HG02610 (cell line): ENCODE results near the gene SLC37A1.

Experiments used
- ATAC-seq: cut with Tn5 transposase; IDR thresholded peaks from one replicate; pipeline ENCODE4 v1.9.1; 2021; ENCODE audit warnings: mild to moderate bottlenecking, moderate library complexity; ENCODE audit not compliant: unreplicated experiment

SLC37A1 gene

DNA sequence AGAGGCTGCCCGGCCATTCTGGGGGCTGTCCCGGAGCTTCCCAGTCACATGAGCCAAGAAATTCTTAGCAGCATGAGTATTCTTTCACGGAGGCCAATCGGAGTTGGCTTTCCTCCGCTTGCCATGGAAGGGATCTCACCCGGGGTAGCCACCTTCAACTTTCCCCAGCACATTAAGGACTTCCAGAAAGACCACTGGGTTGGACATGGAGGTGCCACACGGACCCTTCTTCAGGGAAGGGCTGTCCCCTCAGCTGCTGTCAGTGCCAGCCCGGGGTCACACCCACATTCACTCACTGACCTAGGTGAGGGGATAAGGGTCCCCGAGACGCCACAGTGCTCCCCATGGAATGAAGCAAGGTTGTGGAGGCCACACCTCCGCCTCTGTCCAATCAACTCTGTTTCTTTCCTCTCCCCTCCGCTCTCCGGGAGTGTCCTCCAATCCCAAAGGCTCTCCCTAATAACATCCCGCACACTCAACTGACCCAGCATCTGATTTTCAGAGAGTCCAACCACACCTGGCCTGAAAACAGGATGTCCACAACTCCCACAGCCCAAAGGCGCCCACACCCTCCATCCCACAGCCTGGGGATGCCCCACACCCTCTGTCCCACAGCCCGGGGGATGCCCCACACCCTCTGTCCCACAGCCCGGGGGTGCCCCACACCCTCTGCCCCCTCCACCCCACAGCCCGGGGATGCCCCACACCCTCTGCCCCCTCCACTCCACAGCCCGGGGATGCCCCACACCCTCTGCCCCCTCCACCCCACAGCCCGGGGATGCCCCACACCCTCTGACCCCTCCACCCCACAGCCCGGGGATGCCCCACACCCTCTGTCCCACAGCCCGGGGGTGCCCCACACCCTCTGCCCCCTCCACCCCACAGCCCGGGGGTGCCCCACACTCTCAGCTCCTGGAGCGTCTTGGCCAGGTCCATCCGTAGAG is 37.0 kb upstream of the SLC37A1 start:
- no peak for ATAC-seq

GRCh38 chr21:42478504-42478903 is 35.1 kb upstream of the SLC37A1 start:
- peak; percentile 33 for ATAC-seq

GRCh38 chr21:42479582-42479981 is 34.1 kb upstream of the SLC37A1 start:
- no peak for ATAC-seq

DNA sequence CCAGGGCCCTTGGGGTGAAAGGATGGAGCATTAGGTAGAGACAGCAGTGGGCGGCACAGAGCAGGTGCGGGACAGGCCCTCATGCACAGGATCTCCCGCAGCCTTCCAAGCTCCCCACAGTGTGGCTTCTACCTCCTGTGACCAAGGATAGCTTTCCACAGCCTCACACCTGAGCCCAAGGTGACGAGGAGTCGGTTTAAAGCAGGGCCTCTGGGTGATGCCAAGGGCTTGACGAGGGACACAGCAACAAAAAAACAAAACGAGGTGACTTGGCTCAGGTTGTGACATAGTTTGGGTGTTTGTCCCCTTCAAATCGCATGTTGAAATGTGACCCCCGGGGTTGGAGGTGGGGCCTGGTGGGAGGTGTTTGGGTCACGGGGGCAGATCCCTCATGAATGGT is 32.9 kb upstream of the SLC37A1 start:
- ATAC-seq, result no peak

DNA sequence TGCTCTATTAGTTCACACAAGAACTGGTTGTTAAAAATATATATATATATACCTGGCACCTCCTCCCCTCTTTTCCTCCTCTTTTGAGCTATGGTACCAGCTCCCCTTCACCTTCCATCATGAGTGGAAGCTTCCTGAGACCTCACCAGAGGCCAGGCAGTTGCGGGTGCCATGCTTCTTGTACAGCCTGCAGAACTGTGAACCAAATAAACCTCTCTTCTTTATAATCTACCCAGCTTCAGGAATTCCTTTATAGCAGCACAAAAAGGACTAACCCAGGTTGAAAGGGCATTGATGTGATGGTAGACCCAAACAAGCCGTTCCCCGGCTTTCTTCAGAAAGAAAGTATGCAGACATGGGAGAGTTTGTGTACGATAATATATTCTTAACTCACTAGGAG is 32.5 kb upstream of the SLC37A1 start:
- no peak for ATAC-seq

DNA sequence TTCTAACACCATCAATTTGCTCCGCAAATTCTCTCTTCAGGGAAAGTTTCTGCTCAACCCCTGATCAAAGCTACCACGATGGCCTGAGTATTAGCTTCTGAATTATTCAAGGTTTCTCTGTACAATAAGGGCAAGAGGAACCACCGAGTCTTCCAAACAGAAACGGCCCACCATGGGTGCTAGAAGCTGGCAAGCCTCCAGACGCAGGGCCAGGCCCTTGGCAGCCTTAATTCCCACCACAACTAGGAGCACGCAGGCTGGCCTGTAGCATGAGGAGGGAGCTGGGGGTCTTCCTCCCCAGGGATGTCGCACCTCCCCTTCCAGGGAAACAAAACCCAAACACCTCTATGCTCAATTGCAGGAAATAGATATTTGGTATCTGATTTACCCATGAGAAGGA is 28.7 kb upstream of the SLC37A1 start:
- ATAC-seq, result no peak

DNA sequence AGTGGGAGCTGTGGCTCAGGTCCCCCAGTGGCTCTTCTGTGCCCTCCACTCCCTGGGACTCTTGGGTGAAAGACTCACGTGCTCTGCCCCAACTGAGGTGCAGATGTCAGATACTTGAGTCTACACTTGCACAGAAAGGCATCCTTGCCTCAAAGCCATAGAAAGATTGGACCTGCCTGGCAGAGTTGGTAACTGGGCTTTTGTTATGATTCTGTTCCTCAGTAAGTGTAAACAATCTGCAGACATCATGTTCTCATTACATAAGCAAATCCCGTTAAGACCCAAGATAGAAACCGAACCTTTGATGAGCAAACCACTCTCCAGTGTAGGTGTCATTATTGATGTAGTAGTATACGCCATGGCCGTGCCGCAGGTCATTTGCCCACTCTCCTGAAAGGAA is 27.6 kb upstream of the SLC37A1 start:
- ATAC-seq, result no peak

DNA sequence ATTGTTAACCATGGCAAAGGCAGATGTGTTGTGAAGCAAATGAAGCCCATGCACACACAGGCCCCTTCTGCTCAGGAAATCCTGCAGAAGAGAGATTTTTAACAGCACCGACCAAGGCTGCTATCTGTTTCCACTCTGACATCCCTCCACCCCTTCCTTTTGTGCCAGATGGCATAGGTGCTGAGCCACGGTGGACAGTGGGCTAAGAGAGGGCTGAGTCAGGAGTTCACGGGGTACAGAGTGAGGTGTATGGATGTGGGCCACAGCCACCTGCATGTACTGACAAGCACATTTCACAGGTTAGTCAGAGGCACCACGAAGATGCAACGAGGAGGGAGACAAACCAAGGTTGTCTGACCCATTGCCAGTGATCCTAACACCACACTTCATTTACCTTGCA is 27.1 kb upstream of the SLC37A1 start:
- no peak for ATAC-seq

DNA sequence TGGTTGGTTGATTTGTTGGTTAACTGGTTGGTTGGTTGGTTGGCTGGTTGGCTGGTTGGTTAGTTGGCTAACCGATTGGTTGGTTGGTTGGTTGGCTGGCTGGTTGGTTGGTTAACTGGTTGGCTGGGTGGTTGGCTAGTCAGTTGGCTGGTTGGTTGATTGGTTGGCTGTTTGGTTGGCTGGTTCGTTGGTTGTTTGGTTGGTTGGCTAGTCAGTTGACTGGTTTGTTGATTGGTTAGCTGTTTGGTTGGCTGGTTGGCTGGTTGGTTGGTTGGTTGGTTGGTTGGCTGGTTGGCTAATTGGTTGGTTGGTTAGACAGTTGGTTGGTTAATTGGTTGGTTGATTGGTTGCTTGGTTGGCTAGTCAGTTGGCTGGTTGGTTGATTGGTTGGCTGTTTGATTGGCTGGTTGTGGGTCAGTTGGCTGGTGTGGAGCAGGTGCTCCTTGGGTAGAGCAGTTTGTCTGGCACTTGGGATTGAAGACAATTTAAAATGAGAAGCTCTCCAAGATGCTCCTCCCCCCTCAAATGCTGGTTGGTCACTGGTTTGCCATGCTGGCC is 24.6 kb upstream of the SLC37A1 start:
- ATAC-seq, result no peak

DNA sequence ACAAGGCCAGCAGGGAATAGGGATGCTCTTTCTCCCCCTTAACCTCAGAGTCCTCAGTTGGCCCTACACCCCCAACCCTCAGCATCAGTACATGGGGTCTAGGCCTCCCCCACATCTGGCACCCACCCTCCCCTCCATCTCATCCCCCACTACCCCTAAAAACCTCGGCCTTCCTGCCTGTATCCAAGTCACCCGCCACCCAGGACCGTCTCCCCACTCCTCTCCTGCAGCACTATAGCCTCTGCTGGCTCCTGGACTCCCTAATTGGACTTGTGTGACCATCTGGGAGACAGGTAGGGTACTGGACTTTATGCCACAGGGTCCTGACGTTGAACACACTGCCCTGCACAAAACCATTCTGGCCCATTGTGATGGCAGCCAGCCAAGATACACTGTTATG is 23.7 kb upstream of the SLC37A1 start:
- ATAC-seq, result no peak

DNA sequence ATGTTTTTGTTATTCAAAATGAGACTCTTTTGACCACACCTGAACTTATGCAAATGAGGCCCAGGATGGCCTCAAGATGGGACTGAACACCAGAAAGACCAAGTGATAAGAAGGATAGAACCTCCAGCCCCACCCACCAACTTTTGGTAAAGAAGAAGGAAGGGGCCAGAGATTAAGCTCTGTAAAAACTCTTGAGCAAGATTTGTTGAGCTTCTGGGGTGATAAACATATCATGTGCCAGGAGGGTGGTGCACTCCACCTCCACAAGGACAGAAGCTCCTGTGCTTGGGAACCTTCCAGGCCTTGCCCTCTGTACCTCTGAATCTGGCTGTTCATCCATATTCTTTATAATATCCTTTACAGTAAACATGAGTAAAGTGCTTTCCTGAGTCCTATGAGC is 22.9 kb upstream of the SLC37A1 start:
- ATAC-seq, result no peak

DNA sequence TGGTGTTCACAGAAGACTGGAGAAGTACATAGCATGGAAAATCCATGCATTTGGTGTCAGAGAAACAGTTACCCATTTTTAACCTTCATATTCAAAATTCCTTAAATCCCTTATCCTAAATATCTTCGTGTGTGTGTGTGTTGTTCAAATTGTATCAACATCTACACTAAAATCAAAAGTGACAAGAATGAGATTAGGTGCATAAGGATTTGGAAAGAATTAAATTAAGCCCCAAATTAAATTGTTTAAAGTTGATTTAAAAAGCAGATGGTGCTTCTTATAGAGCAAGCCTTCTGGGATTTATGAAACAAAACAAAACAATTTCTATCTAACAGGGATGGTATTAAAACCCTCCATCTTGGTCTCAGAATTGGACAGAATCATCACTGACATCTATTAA is 22.3 kb upstream of the SLC37A1 start:
- ATAC-seq, result no peak

GRCh38 chr21:42492201-42492600 is 21.5 kb upstream of the SLC37A1 start:
- no peak for ATAC-seq

- ATAC-seq, result no peak
Observed at GRCh38 chr21:42493109-42494060, 20.3 kb upstream of the SLC37A1 start.

GRCh38 chr21:42495027-42495426 is 18.6 kb upstream of the SLC37A1 start:
- ATAC-seq, result no peak

GRCh38 chr21:42495765-42496119 is 17.9 kb upstream of the SLC37A1 start:
- ATAC-seq, result peak; percentile 16

DNA sequence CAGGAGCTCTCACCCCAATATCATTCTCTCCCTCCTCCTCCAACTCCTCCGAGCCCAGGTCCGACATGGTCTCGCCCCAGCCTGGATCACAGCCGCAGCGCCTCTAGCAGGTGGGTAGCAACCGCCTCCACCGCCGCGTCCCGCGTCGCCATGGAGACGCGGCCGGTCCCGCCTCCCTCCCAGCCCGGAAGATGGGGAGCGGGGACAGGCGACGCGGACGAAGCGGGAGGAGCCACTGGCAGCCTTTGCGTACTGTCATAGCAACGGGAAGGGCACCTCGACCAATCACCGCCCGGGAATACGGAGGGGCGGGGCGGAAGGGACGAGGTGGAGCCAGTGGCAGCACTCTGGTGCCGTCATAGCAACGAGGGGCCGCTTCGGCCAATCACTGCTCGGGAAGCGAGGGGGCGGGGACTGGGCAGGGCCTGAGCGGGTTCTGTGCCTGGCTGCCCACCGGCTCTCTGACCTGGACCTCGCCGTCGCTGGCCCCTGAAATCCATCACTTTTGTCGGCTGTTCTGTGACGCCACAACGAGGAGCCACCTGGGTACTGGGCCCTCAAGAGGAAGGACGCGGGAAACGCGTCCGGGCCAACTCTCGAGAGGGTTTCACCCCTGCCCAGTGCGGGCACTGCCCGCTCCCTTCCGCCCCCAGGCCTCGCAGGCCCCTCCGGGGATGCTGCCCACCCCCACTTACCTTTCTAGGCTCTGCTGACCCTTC is 17.4 kb upstream of the SLC37A1 start, which contains the start of gene RSPH1:
Gene RSPH1, minus strand, starts transcription at position 105 of the 719 bp plus-strand sequence. Its CDS starts 38 bp downstream, at position 67.
- ATAC-seq, result peak; percentile 99

GRCh38 chr21:42496839-42497202 is 16.8 kb upstream of the SLC37A1 start:
- no peak for ATAC-seq

GRCh38 chr21:42498012-42498411 is 15.6 kb upstream of the SLC37A1 start:
- no peak for ATAC-seq

DNA sequence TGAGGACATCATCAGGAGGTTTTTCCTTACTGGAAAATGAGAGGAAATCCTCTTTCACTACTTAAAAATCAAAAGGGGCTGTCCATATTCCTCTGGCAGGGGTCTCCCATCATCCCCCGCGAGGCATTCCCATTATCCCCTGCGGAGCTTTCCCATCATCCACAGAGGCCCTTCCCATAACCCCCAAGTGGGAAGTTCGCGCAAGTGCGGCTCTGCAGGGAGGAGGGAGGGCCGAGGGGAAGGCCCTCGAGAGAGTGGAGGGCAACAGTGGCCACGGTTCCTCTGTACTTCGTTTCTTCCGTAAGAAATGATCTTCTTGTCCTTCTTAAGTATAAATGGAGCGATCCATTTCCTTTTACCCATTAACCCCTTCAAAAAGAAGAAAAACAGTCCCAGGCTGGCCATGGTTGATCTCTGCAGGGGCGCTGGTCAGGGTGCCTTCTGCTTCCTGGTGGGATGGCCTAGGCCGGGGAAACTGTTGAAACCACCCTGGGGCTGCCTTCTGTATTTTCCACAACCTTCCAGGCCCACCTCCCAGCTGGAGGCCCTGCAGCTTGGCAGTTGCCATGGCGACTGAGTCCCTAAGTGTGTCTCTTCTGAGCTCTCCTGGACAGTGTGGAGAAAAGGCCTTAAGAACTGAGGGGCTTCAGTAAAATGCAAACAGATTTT is 14.1 kb upstream of the SLC37A1 start:
- no peak for ATAC-seq
